ENCODE measurements around the gene SYNM. TPM values are rescaled to one million over a fixed set of nuclear protein-coding genes. Genes with fewer than 3 reads are reported as not detected.

The SYNM gene
- total and polyA plus RNA-seq, 2 donors (not counting 1 experiment from before 2014, with no cell fraction given): 0.04 to 0.27 TPM

- intact Hi-C loops (cut with micrococcal nuclease): no loop called here
- H3K4me3 ChIP-seq (ENCODE audit: control extremely low read depth in 1 of 5, extremely low read depth in 1 of 5, insufficient read depth in 1 of 5, low read depth in 2 of 5, low read length in 4 of 5): no peak overlapping the region
- no peak overlapping the region for H3K27ac Mint-ChIP-seq
- CTCF ChIA-PET: no interaction called here
- POLR2A ChIA-PET: no interaction called here
- 95% methylated on average over 6 of the region's 6 CpGs for whole genome bisulfite sequencing (ENCODE audit: insufficient coverage)
- no peaks in the 10 kb centered on the region for H3K79me2 ChIP-seq (ENCODE audit: control insufficient read depth, insufficient read depth, low read length)
- H3K4me1 Mint-ChIP-seq: no peaks in the 10 kb centered on the region
- no peaks in the 10 kb centered on the region for H3K27me3 Mint-ChIP-seq
- no peak overlapping the region for H3K4me3 Mint-ChIP-seq
- no peaks in the 10 kb centered on the region for H4K20me1 ChIP-seq (ENCODE audit: control insufficient read depth, insufficient read depth, low read length, poor library complexity, severe bottlenecking)
- H3K4me1 ChIP-seq (ENCODE audit: control insufficient read depth in 2 of 2, insufficient read depth in 2 of 2, low read length in 2 of 2): no peaks in the 10 kb centered on the region
- H2AFZ ChIP-seq (ENCODE audit: insufficient read depth, low read depth, low read length, poor library complexity, severe bottlenecking): no peak overlapping the region
- no peaks in the 10 kb centered on the region for H3K27me3 ChIP-seq (replicated peaks in 1 of 4; ENCODE audit: control extremely low read depth in 1 of 4, control insufficient read depth in 3 of 4, insufficient read depth in 4 of 4, low read length in 3 of 4)
- H3K4me2 ChIP-seq (replicated peaks; ENCODE audit: low read depth, low read length, poor library complexity, severe bottlenecking): no peak overlapping the region
- H3K36me3 ChIP-seq (replicated peaks in 1 of 2; ENCODE audit: control extremely low read depth in 1 of 2, control insufficient read depth in 1 of 2, extremely low read depth in 1 of 2, insufficient read depth in 2 of 2, low read length in 1 of 2): no peaks in the 10 kb centered on the region
- no peaks in the 10 kb centered on the region for H3K9me3 ChIP-seq (ENCODE audit: control extremely low read depth in 1 of 3, control insufficient read depth in 2 of 3, insufficient read depth in 1 of 3, low read length in 2 of 3)
- ATAC-seq (ENCODE audit: low read depth) (no peak), DNase-seq (no peak)
- TF ChIP-seq CTCF (IDR thresholded peaks at IDR 0.05) (no peak), EZH2 (IDR thresholded peaks at IDR 0.05; ENCODE audit: borderline replicate concordance, insufficient read depth, low read depth, low read length, poor library complexity, severe bottlenecking) (no peak)
- no peak overlapping the region for H3K27ac ChIP-seq (ENCODE audit: low read length in 2 of 2)
- H3K9me3 Mint-ChIP-seq (ENCODE audit: insufficient read depth): no peaks in the 10 kb centered on the region
- H3K9ac ChIP-seq (ENCODE audit: low read length): no peak overlapping the region
Observed at GRCh38 chr15:99145778-99146177, 40.9 kb downstream of the SYNM start.

- ATAC-seq (ENCODE audit: low read depth) (no peak), DNase-seq (no peak)
- intact Hi-C loops (cut with micrococcal nuclease): no loop called here
- ChIA-PET POLR2A (no interaction called here), CTCF (no interaction called here)
- Histone ChIP-seq H3K9ac (ENCODE audit: low read length) (no peak overlapping the region), H4K20me1 (ENCODE audit: control insufficient read depth, insufficient read depth, low read length, poor library complexity, severe bottlenecking) (no peaks in the 10 kb centered on the region), H3K4me3 (ENCODE audit: control extremely low read depth in 1 of 5, extremely low read depth in 1 of 5, insufficient read depth in 1 of 5, low read depth in 2 of 5, low read length in 4 of 5) (no peak overlapping the region), H3K4me2 (replicated peaks; ENCODE audit: low read depth, low read length, poor library complexity, severe bottlenecking) (no peak overlapping the region), H3K9me3 (ENCODE audit: control extremely low read depth in 1 of 3, control insufficient read depth in 2 of 3, insufficient read depth in 1 of 3, low read length in 2 of 3) (no peaks in the 10 kb centered on the region), H2AFZ (ENCODE audit: insufficient read depth, low read depth, low read length, poor library complexity, severe bottlenecking) (no peak overlapping the region), H3K4me1 (ENCODE audit: control insufficient read depth in 2 of 2, insufficient read depth in 2 of 2, low read length in 2 of 2) (no peaks in the 10 kb centered on the region), H3K27ac (ENCODE audit: low read length in 2 of 2) (no peak overlapping the region), H3K27me3 (replicated peaks in 1 of 4; ENCODE audit: control extremely low read depth in 1 of 4, control insufficient read depth in 3 of 4, insufficient read depth in 4 of 4, low read length in 3 of 4) (no peaks in the 10 kb centered on the region), H3K36me3 (replicated peaks in 1 of 2; ENCODE audit: control extremely low read depth in 1 of 2, control insufficient read depth in 1 of 2, extremely low read depth in 1 of 2, insufficient read depth in 2 of 2, low read length in 1 of 2) (no peaks in the 10 kb centered on the region), H3K79me2 (ENCODE audit: control insufficient read depth, insufficient read depth, low read length) (no peaks in the 10 kb centered on the region)
- Mint-ChIP-seq H3K27me3 (no peaks in the 10 kb centered on the region), H3K4me3 (no peak overlapping the region), H3K27ac (no peak overlapping the region), H3K4me1 (no peaks in the 10 kb centered on the region), H3K9me3 (ENCODE audit: insufficient read depth) (no peaks in the 10 kb centered on the region)
- TF ChIP-seq EZH2 (IDR thresholded peaks at IDR 0.05; ENCODE audit: borderline replicate concordance, insufficient read depth, low read depth, low read length, poor library complexity, severe bottlenecking) (no peak), CTCF (IDR thresholded peaks at IDR 0.05) (no peak)
- 88% methylated on average over 5 of the region's 5 CpGs for WGBS (ENCODE audit: insufficient coverage)
Observed at GRCh38 chr15:99146661-99147060, 41.8 kb downstream of the SYNM start.
